GM12878 (cell line): Measurements from ENCODE around the gene PIGS. TPM values are rescaled to one million over a fixed set of nuclear protein-coding genes. Genes with fewer than 3 reads are reported as not detected.

Experiments used
- ATAC-seq: fragments of 200-7000 bp; cut with Tn5 transposase; 3 replicates; pipeline ENCODE4 v1.9.1; 2020; ENCODE audit warnings: mild to moderate bottlenecking, moderate library complexity
- BruUV-seq: library from RNA; stranded (reverse); fragments of 400-500 nt; replicated peaks from 2 replicates; lab custom pipeline; 2021; lab: Mats Ljungman, UMichigan
- CTCF ChIA-PET: fragments of 300-600 bp; sonication (Branson Sonifier 250); formaldehyde crosslinking; extraction: SDS; loops from one replicate; lab custom pipeline; 2021; ENCODE audit warnings: inconsistent platforms; lab: Yijun Ruan, JAX
- POLR2A ChIA-PET: fragments of 350-600 bp; formaldehyde crosslinking; extraction: SDS; loops from one replicate; lab custom pipeline; 2021; ENCODE audit warnings: inconsistent platforms; lab: Charles Lee
- RAD21 ChIA-PET: fragments of 300-600 bp; sonication (Branson Sonifier 250); formaldehyde crosslinking; loops from one replicate; lab custom pipeline; 2023; ENCODE audit warnings: antibody characterized with exemption; ENCODE audit not compliant: unreplicated experiment; lab: Charles Lee
- SMC1A ChIA-PET: fragments of 300-600 bp; sonication (Branson Sonifier 250); formaldehyde crosslinking; loops from one replicate; lab custom pipeline; 2023; ENCODE audit not compliant: unreplicated experiment, uncharacterized antibody; lab: Charles Lee
- DNase-seq: peaks from one replicate; pipeline ENCODE4 v3.0.0-alpha.2; 2011; ENCODE audit warnings: low read depth, low spot score
- FAIRE-seq: peaks from 3 replicates; lab custom pipeline; 2011; peaks lifted over from hg19 to GRCh38; lab: Jason Lieb, UNC
- H2AFZ ChIP-seq: 2 replicates; pipeline ENCODE4 v1.6.0; 2011; ENCODE audit warnings: low read depth, low read length, control low read depth; ENCODE audit not compliant: control insufficient read depth
- H3K27ac ChIP-seq: 2 replicates; pipeline ENCODE4 v1.5.1; 2011; ENCODE audit warnings: control low read depth; ENCODE audit not compliant: control insufficient read depth, insufficient read depth
- H3K27me3 ChIP-seq, 2 experiments: replicated peaks in 1 of 2; 2 replicates each; pipeline versions ENCODE4 v1.6.0 to v1.6.1; 2011; ENCODE audit warnings: low read length in 1 of 2; ENCODE audit not compliant: control insufficient read depth in 2 of 2, insufficient read depth in 2 of 2
- H3K36me3 ChIP-seq, 2 experiments: 2 replicates each; pipeline ENCODE4 v1.5.1; 2011; ENCODE audit warnings: low read length in 1 of 2; ENCODE audit not compliant: control insufficient read depth in 2 of 2, insufficient read depth in 2 of 2
- H3K4me1 ChIP-seq: 2 replicates; pipeline ENCODE4 v1.6.1; 2011; ENCODE audit warnings: mild to moderate bottlenecking, low read length, moderate library complexity, mixed read lengths; ENCODE audit not compliant: control insufficient read depth, insufficient read depth
- H3K4me2 ChIP-seq: 2 replicates; pipeline ENCODE4 v1.6.0; 2011; ENCODE audit warnings: control low read depth; ENCODE audit not compliant: control insufficient read depth, insufficient read depth
- H3K4me3 ChIP-seq: fragments of 200-600 bp; sonication (generic); 2 replicates; pipeline ENCODE4 v1.5.1; 2016
- H3K79me2 ChIP-seq: 2 replicates; pipeline ENCODE4 v1.6.0; 2011; ENCODE audit warnings: low read length; ENCODE audit not compliant: control insufficient read depth, insufficient read depth
- H3K9ac ChIP-seq: 2 replicates; pipeline ENCODE4 v1.8.0; 2011; ENCODE audit warnings: low read length, control low read depth, mixed read lengths; ENCODE audit not compliant: control insufficient read depth, insufficient read depth
- H3K9me3 ChIP-seq: replicated peaks from 3 replicates; pipeline ENCODE4 v1.5.1; 2011; ENCODE audit warnings: mild to moderate bottlenecking, low read length; ENCODE audit not compliant: control insufficient read depth, insufficient read depth
- H4K20me1 ChIP-seq: 2 replicates; pipeline ENCODE4 v1.6.0; 2011; ENCODE audit not compliant: control insufficient read depth, insufficient read depth
- BACH1 ChIP-seq: fragments of 450-650 bp; IDR thresholded peaks from 2 replicates; pipeline ENCODE4 v1.6.1; 2017; ENCODE audit warnings: mild to moderate bottlenecking, borderline replicate concordance
- DPF2 ChIP-seq: fragments of 450-650 bp; IDR thresholded peaks from 2 replicates; pipeline ENCODE4 v1.6.1; 2017; ENCODE audit warnings: mild to moderate bottlenecking
- EED ChIP-seq: sonication (generic); IDR thresholded peaks from 2 replicates; pipeline ENCODE4 v1.6.1; 2016; ENCODE audit warnings: antibody characterized with exemption, low read depth
- ESRRA ChIP-seq: IDR thresholded peaks from 2 replicates; pipeline ENCODE4 v1.6.1; 2012; ENCODE audit warnings: mild to moderate bottlenecking, low read length, improper control_type of control experiment
- JUNB ChIP-seq: IDR thresholded peaks from 2 replicates; pipeline ENCODE4 v1.6.1; 2016; ENCODE audit warnings: antibody characterized with exemption, mild to moderate bottlenecking
- NFXL1 ChIP-seq: fragments of 450-650 bp; IDR thresholded peaks from 2 replicates; pipeline ENCODE4 v1.6.1; 2017; ENCODE audit warnings: antibody characterized with exemption, mild to moderate bottlenecking, borderline replicate concordance
- NFYA ChIP-seq: IDR thresholded peaks from 2 replicates; pipeline ENCODE4 v1.6.1; 2011; ENCODE audit warnings: low read depth, mild to moderate bottlenecking, low read length, improper control_type of control experiment, borderline replicate concordance
- NR2F1 ChIP-seq: fragments of 450-650 bp; conservative IDR thresholded peaks from 2 replicates; pipeline ENCODE4 v1.6.1; 2017; ENCODE audit warnings: mild to moderate bottlenecking
- SMAD1 ChIP-seq: fragments of 450-650 bp; IDR thresholded peaks from 2 replicates; pipeline ENCODE4 v1.6.1; 2018; ENCODE audit warnings: mild to moderate bottlenecking, low read depth; ENCODE audit not compliant: partially characterized antibody
- SREBF1 ChIP-seq: IDR thresholded peaks from 2 replicates; pipeline ENCODE4 v1.6.1; 2012; ENCODE audit warnings: mild to moderate bottlenecking, low read length
- SUPT20H ChIP-seq: IDR thresholded peaks from 2 replicates; pipeline ENCODE4 v1.6.1; 2011; ENCODE audit warnings: low read depth, mild to moderate bottlenecking, low read length, moderate library complexity, borderline replicate concordance; ENCODE audit not compliant: control insufficient read depth
- TARDBP ChIP-seq: IDR thresholded peaks from 2 replicates; pipeline ENCODE4 v1.6.1; 2016; ENCODE audit warnings: borderline replicate concordance
- WRNIP1 ChIP-seq: IDR thresholded peaks from 2 replicates; pipeline ENCODE4 v1.6.1; 2011; ENCODE audit warnings: low read depth, low read length, improper control_type of control experiment, borderline replicate concordance
- ZNF217 ChIP-seq: fragments of 450-650 bp; IDR thresholded peaks from 2 replicates; pipeline ENCODE4 v1.6.1; 2017; ENCODE audit warnings: antibody characterized with exemption, mild to moderate bottlenecking
- ZSCAN29 ChIP-seq: fragments of 450-650 bp; IDR thresholded peaks from 2 replicates; pipeline ENCODE4 v1.6.1; 2017; ENCODE audit warnings: mild to moderate bottlenecking, moderate library complexity
- WGBS: methylation state at CpG from one replicate; pipeline ENCODE4 v1.1.6; 2016; ENCODE audit warnings: low lambda C conversion rate; ENCODE audit not compliant: insufficient replicate concordance, insufficient coverage; ENCODE audit errors: missing lambda C conversion rate; 5-methylcytosine and 5-hydroxymethylcytosine counted together
- in situ Hi-C: fragments of 300-500 bp; cut with MboI; formaldehyde crosslinking; loops from 9 replicates; pipeline ENCODE4 v1.14.3; 2018; ENCODE audit warnings: mixed read lengths
- intact Hi-C: fragments of 100-400 bp; cut with micrococcal nuclease; formaldehyde crosslinking; loops from one replicate; pipeline ENCODE4 v1.14.2; 2022; ENCODE audit not compliant: unreplicated experiment
- polyA plus RNA-seq, 11 experiments: library from polyadenylated mRNA; depleted of rRNA in 4 of 11; unstranded in 6 of 11; stranded (reverse) in 5 of 11; fragments of >200 nt; fragmentation: Nextera tagmentation in 4 of 11; fragmentation: Illumina TruSeq in 1 of 11; extraction: Ambion mirVana in 4 of 11; extraction: Trizol in 1 of 11; gene quantifications; 1 replicate in 1 of 11; 2 replicates in 10 of 11; pipeline versions ENCODE4 v1.2.1 to v1.2.3, GENCODE V29; 2011 to 2016; ENCODE audit warnings: inconsistent platforms in 2 of 11, missing spikeins in 2 of 11, low read depth in 1 of 11
- total RNA-seq, 4 experiments: library from RNA; depleted of rRNA in 3 of 4; stranded (reverse); fragments of >200 nt in 3 of 4; fragmentation: Illumina TruSeq in 1 of 4; extraction: Trizol in 1 of 4; gene quantifications; 2 replicates each; pipeline versions ENCODE4 v1.2.1 to v1.2.3, GENCODE V29; 2013 to 2021
- TF ChIP-seq, protein P1 (sequence below): fragments of 450-650 bp; IDR thresholded peaks from 2 replicates; pipeline ENCODE4 v1.6.1; 2016; ENCODE audit warnings: mild to moderate bottlenecking
- TF ChIP-seq, protein P2 (sequence below): IDR thresholded peaks from 2 replicates; pipeline ENCODE4 v1.6.1; 2012; ENCODE audit warnings: mild to moderate bottlenecking, low read depth, low read length
- TF ChIP-seq, protein P3 (sequence below): IDR thresholded peaks from 2 replicates; pipeline ENCODE4 v1.6.1; 2011; ENCODE audit warnings: borderline replicate concordance, low read depth, mild to moderate bottlenecking, moderate library complexity, mixed read lengths, low read length; ENCODE audit not compliant: insufficient read depth; ENCODE audit errors: extremely low read length

PIGS gene
- total and polyA plus RNA-seq, 10 of the 15 experiments (the other 5 are each of a cell fraction or from before 2014, with no cell fraction given): 27.5 to 73.7 (median 50.7) TPM

DNA sequence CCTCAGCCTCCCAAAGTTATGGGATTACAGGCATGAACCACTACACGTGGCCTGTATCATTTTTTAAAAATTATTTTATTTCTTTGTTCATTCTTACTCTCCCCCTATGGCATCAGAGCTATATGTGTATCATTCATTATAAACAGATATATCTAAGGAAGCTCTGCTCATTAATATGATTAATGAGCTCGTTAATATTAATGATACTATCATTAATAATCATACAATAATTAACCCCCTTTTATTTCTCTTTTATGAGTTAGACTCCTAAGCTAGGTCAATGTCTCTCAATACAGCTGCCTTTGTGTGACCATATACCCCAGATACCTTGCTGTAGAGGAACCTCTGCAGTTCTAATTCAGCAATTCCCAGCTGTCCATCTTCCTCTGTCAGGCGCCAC is 47.1 kb upstream of the PIGS start:
- WGBS: 95% methylated on average over 3 of the region's 3 CpGs
- ChIA-PET CTCF (interaction anchor here (0.9 to 1.4 kb wide), 5 partner anchors 8 to 70 kb away, joined by 3 to 6 read pairs (median 5); partner anchors contain the start of gene SPAG5), RAD21 (interaction anchor here (1.4 kb wide), 1 partner anchor 12 kb away, joined by 3 read pairs; no protein-coding TSS in a partner anchor), POLR2A (interaction anchor here (0.8 to 1.7 kb wide), 5 partner anchors 8 to 43 kb away, joined by 3 to 11 read pairs (median 4); no protein-coding TSS in a partner anchor), SMC1A (interaction anchor here (0.8 to 3.5 kb wide), 3 partner anchors 28 to 55 kb away, joined by 3 to 8 read pairs (median 3); no protein-coding TSS in a partner anchor)
- Histone ChIP-seq H3K4me2 (no peak overlapping the region), H3K27ac (no peak overlapping the region), H3K9ac (no peak overlapping the region), H3K4me1 (no peaks in the 10 kb centered on the region; the same call in none of the 2 replicates), H3K79me2 (no peaks in the 10 kb centered on the region), H3K36me3 (peaks cover 46 to 64% of the 10 kb centered on the region in 2 experiments), H4K20me1 (no peaks in the 10 kb centered on the region), H3K9me3 (no peaks in the 10 kb centered on the region), H3K4me3 (no peak overlapping the region), H3K27me3 (no peaks in the 10 kb centered on the region), H2AFZ (no peak overlapping the region)
- no TSS peak for BruUV-seq
- in situ Hi-C loops (no loop called here), intact Hi-C loops (loop anchor here (5.0 kb wide), 1 partner anchor 126 kb away; no protein-coding TSS in a partner anchor)
- FAIRE-seq (no peak), ATAC-seq (no peak), DNase-seq (no peak)
- TF ChIP-seq ZSCAN29 (no peak), SREBF1 (no peak), WRNIP1 (no peak), SUPT20H (no peak), DPF2 (no peak), EED (no peak), BACH1 (no peak), NR2F1 (no peak), ZNF217 (no peak), SMAD1 (no peak), JUNB (no peak), TARDBP (no peak), ESRRA (no peak), NFYA (no peak), NFXL1 (no peak)
- TF ChIP-seq, protein P1, sequence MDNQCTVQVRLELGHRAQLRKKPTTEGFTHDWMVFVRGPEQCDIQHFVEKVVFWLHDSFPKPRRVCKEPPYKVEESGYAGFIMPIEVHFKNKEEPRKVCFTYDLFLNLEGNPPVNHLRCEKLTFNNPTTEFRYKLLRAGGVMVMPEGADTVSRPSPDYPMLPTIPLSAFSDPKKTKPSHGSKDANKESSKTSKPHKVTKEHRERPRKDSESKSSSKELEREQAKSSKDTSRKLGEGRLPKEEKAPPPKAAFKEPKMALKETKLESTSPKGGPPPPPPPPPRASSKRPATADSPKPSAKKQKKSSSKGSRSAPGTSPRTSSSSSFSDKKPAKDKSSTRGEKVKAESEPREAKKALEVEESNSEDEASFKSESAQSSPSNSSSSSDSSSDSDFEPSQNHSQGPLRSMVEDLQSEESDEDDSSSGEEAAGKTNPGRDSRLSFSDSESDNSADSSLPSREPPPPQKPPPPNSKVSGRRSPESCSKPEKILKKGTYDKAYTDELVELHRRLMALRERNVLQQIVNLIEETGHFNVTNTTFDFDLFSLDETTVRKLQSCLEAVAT: no peak
- TF ChIP-seq, protein P2, sequence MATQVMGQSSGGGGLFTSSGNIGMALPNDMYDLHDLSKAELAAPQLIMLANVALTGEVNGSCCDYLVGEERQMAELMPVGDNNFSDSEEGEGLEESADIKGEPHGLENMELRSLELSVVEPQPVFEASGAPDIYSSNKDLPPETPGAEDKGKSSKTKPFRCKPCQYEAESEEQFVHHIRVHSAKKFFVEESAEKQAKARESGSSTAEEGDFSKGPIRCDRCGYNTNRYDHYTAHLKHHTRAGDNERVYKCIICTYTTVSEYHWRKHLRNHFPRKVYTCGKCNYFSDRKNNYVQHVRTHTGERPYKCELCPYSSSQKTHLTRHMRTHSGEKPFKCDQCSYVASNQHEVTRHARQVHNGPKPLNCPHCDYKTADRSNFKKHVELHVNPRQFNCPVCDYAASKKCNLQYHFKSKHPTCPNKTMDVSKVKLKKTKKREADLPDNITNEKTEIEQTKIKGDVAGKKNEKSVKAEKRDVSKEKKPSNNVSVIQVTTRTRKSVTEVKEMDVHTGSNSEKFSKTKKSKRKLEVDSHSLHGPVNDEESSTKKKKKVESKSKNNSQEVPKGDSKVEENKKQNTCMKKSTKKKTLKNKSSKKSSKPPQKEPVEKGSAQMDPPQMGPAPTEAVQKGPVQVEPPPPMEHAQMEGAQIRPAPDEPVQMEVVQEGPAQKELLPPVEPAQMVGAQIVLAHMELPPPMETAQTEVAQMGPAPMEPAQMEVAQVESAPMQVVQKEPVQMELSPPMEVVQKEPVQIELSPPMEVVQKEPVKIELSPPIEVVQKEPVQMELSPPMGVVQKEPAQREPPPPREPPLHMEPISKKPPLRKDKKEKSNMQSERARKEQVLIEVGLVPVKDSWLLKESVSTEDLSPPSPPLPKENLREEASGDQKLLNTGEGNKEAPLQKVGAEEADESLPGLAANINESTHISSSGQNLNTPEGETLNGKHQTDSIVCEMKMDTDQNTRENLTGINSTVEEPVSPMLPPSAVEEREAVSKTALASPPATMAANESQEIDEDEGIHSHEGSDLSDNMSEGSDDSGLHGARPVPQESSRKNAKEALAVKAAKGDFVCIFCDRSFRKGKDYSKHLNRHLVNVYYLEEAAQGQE: no peak
- TF ChIP-seq, protein P3, sequence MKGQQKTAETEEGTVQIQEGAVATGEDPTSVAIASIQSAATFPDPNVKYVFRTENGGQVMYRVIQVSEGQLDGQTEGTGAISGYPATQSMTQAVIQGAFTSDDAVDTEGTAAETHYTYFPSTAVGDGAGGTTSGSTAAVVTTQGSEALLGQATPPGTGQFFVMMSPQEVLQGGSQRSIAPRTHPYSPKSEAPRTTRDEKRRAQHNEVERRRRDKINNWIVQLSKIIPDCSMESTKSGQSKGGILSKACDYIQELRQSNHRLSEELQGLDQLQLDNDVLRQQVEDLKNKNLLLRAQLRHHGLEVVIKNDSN: no peak
